ENCODE data around the gene USP28.
"Not testable (repeated sequence)": the region's sequence is repeated elsewhere in the genome, so short reads cannot be mapped to it uniquely, and the experiment has no call there.

The USP28 gene

DNA sequence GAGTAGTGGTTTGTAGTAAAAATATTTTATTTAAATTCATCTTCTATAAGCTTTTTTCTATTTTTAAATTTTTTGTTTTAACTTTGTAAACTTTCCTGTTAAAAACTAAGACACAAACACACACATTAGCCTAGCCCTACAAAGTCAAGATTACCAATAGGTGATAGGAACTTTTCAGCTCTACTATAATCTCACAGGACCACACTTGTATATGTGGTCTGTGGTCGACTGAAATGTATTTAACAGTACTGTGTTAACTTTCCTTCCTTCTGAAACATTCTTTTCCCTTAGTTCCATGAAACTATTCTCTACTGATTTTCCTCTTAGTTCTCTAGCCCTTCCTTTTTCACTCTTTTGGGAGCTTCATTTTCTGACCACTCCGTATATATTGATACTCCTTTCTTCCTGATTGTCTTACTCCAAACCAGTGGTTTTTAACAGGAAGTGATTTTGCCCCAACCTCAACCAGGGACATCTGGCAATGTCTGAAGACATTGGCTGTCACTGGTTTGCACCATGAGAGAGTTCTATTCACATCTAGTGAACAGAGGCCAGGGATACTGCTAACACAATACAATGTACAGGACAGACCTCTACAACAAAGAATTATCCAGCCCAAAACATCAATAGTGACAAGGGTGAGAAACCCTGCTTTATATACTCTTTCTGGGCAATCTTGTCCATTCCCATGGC, 110.7 kb downstream of the USP28 start:
- DNase-seq (ENCODE audit: low read depth): no peak
- H3K4me3 ChIP-seq (ENCODE audit: low read depth, low read length): no peak overlapping the region
- TF ChIP-seq, protein P1, sequence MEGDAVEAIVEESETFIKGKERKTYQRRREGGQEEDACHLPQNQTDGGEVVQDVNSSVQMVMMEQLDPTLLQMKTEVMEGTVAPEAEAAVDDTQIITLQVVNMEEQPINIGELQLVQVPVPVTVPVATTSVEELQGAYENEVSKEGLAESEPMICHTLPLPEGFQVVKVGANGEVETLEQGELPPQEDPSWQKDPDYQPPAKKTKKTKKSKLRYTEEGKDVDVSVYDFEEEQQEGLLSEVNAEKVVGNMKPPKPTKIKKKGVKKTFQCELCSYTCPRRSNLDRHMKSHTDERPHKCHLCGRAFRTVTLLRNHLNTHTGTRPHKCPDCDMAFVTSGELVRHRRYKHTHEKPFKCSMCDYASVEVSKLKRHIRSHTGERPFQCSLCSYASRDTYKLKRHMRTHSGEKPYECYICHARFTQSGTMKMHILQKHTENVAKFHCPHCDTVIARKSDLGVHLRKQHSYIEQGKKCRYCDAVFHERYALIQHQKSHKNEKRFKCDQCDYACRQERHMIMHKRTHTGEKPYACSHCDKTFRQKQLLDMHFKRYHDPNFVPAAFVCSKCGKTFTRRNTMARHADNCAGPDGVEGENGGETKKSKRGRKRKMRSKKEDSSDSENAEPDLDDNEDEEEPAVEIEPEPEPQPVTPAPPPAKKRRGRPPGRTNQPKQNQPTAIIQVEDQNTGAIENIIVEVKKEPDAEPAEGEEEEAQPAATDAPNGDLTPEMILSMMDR (conservative IDR thresholded peaks at IDR 0.05; ENCODE audit: low read depth, low read length): no peak

DNA sequence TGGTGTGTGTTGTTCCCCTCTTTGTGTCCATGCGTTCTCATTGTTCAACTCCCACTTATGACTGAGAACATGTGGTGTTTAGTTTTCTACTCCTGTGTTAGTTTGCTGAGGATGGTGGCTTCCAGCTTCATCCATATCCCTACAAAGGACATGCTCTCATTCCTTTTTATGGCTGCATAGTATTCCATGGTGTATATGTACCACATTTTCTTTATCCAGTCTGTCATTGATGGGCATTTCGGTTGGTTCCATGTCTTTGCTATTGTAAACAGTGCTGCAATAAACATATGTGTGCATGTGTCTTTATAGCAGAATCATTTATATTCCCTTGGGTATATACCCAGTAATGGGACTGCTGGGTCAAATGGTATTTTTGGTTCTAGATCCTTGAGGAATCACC, 112.3 kb downstream of the USP28 start:
- not testable (repeated sequence) for DNase-seq (ENCODE audit: low read depth); H3K4me3 ChIP-seq (ENCODE audit: low read depth, low read length)

- DNase-seq (ENCODE audit: low read depth): no peak
- TF ChIP-seq, protein P1 (conservative IDR thresholded peaks at IDR 0.05; ENCODE audit: low read depth, low read length): no peak
Measured at GRCh38 chr11:113760241-113760640, 115.1 kb downstream of the USP28 start.

DNA sequence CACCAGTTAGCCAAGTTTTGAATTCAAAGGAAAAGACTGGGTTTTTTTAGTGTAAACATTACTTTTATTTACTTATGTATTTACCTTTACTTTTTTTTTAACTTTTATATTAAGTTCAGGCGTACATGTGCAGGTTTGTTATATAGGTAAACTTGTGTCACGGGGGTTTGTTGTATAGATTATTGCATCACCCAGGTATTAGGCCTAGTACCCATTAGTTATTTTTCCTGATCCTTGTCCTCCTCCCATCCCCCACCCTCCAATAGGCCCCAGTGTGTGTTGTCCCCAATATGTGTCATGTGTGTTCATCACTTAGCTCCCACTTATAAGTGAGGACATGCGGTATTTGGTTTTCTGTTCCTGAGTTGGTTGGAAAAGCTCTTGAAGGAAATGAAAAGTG, 122.4 kb downstream of the USP28 start:
- TF ChIP-seq, protein P1 (conservative IDR thresholded peaks at IDR 0.05; ENCODE audit: low read depth, low read length): no peak
- no peak for DNase-seq (ENCODE audit: low read depth)
- no peak overlapping the region for H3K4me3 ChIP-seq (ENCODE audit: low read depth, low read length)

More at GRCh38 chr11:113760241-113760640, 115.1 kb downstream of the USP28 start:
- H3K4me3 ChIP-seq (ENCODE audit: low read depth, low read length): no peak overlapping the region

Measured in choroid plexus epithelial cell (primary cell).